SU-DHL-6 (cell line): ENCODE data around the gene CARD19.
"Not testable (repeated sequence)": the region's sequence is repeated elsewhere in the genome, so short reads cannot be mapped to it uniquely, and the experiment has no call there.

Experiments used
- H2AFZ ChIP-seq: fragments of 200-600 bp; sonication (generic); 2 replicates; pipeline ENCODE4 v1.6.1; 2014; ENCODE audit warnings: low read depth, mild to moderate bottlenecking, moderate library complexity, mixed read lengths, antibody characterized with exemption, low read length; ENCODE audit not compliant: severe bottlenecking
- H3F3A ChIP-seq: fragments of 200-600 bp; shearing (Covaris generic); 2 replicates; pipeline ENCODE4 v1.6.0; 2016; ENCODE audit warnings: antibody characterized with exemption, mild to moderate bottlenecking; ENCODE audit not compliant: insufficient read depth
- H3K27ac ChIP-seq: fragments of 200-600 bp; sonication (generic); 2 replicates; pipeline ENCODE4 v1.5.1; 2016; ENCODE audit warnings: low read depth, mild to moderate bottlenecking, low read length, moderate library complexity, mixed read lengths
- H3K27me3 ChIP-seq: fragments of 200-600 bp; sonication (generic), shearing (Covaris generic); 2 replicates; pipeline ENCODE4 v1.6.0; 2014; ENCODE audit warnings: mild to moderate bottlenecking, low read length
- H3K36me3 ChIP-seq: fragments of 200-600 bp; sonication (generic); 2 replicates; pipeline ENCODE4 v1.6.1; 2014; ENCODE audit warnings: mild to moderate bottlenecking, low read length, mixed read lengths
- H3K4me2 ChIP-seq: fragments of 300-600, 200-600 bp; shearing (Covaris generic), sonication (generic); 2 replicates; pipeline ENCODE4 v1.6.0; 2014; ENCODE audit warnings: low read length, low read depth, mild to moderate bottlenecking; ENCODE audit not compliant: poor library complexity, severe bottlenecking
- H3K4me3 ChIP-seq: fragments of 200-600 bp; sonication (generic); 2 replicates; pipeline ENCODE4 v1.5.1; 2014; ENCODE audit warnings: antibody characterized with exemption, low read length, mild to moderate bottlenecking, mixed read lengths; ENCODE audit not compliant: insufficient read depth, poor library complexity, severe bottlenecking
- H3K79me2 ChIP-seq: fragments of 200-600 bp; sonication (generic); 2 replicates; pipeline ENCODE4 v1.6.1; 2014; ENCODE audit warnings: mild to moderate bottlenecking, low read length, moderate library complexity; ENCODE audit not compliant: insufficient read depth
- H3K9ac ChIP-seq: fragments of 200-600 bp; sonication (generic); 2 replicates; pipeline ENCODE4 v1.7.0; 2014; ENCODE audit warnings: mild to moderate bottlenecking, low read length
- H3K9me2 ChIP-seq: fragments of 200-600 bp; sonication (generic); replicated peaks from 2 replicates; pipeline ENCODE4 v1.6.1; 2014; ENCODE audit warnings: low read length; ENCODE audit not compliant: insufficient read depth
- H3K9me3 ChIP-seq: fragments of 200-600 bp; sonication (generic); 2 replicates; pipeline ENCODE4 v1.6.1; 2014; ENCODE audit warnings: low read length, mixed read lengths; ENCODE audit not compliant: insufficient read depth
- H4K20me1 ChIP-seq: fragments of 200-600 bp; sonication (generic); 2 replicates; pipeline ENCODE4 v1.6.1; 2014; ENCODE audit warnings: low read depth, mild to moderate bottlenecking, antibody characterized with exemption, low read length, moderate library complexity, mixed read lengths
- EZH2phosphoT487 ChIP-seq: fragments of 200-600 bp; sonication (generic), shearing (Covaris generic); conservative IDR thresholded peaks from 2 replicates; pipeline ENCODE4 v1.6.1; 2018; ENCODE audit warnings: mild to moderate bottlenecking, antibody characterized with exemption, low read length, moderate library complexity, mixed read lengths
- TF ChIP-seq, protein P1 (sequence below): fragments of 200-600 bp; sonication (generic); IDR thresholded peaks from one replicate; pipeline ENCODE4 v1.5.1; 2017; ENCODE audit warnings: antibody characterized with exemption, mild to moderate bottlenecking, low read length, moderate library complexity; ENCODE audit not compliant: insufficient read depth, poor library complexity, severe bottlenecking

CARD19 gene

DNA sequence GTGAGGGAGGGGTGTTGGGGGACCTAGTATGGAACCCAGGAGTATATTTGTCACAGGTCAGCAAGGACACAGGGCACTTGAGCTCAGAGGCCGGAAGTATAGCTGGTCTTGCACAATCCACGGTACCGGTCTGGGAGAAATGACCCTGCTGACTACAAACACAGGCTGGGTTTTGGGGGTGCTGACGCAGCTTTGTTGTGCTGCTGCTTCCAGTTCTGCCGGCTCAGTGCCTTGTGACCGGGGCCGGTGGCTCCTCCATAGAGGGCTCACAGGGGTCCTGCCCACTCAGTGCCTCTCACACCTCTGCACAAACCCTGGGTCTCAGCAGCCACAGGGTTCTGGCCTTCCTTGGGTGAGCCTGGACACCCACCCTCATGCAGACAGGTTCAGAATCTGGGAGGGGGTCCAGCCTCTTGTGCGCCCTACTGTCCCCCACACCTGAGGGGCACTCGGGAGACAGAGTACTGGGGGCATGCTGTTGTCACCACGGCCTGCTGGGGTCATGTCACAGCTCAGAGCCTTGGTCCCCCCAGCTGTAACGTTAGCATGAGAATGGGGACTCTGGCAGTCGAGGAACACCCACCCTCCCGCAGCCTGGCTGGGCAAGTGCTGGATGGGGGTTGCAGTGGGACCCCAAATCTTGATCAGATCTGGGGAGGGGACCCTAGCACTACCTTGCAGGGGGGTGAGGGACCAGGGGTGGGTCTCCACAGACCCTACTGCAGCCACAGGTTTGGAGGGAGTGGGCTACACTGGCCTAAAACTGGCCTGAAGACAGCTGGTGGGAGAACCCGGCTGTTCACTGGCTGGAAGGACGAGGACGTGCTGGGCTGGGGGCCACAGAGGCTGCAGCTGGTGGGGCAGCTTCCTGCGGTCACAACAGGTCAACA is 20.3 kb downstream of the CARD19 start:
- no peaks in the 10 kb centered on the region for H3K9me3 ChIP-seq
- no peak overlapping the region for H3K4me3 ChIP-seq
- H3F3A ChIP-seq = no peaks in the 10 kb centered on the region
- H3K27me3 ChIP-seq = no peaks in the 10 kb centered on the region
- H3K79me2 ChIP-seq = no peaks in the 10 kb centered on the region
- no peak overlapping the region for H3K27ac ChIP-seq
- H3K9ac ChIP-seq = no peak overlapping the region
- no peak overlapping the region for H3K4me2 ChIP-seq
- TF ChIP-seq, protein P1, sequence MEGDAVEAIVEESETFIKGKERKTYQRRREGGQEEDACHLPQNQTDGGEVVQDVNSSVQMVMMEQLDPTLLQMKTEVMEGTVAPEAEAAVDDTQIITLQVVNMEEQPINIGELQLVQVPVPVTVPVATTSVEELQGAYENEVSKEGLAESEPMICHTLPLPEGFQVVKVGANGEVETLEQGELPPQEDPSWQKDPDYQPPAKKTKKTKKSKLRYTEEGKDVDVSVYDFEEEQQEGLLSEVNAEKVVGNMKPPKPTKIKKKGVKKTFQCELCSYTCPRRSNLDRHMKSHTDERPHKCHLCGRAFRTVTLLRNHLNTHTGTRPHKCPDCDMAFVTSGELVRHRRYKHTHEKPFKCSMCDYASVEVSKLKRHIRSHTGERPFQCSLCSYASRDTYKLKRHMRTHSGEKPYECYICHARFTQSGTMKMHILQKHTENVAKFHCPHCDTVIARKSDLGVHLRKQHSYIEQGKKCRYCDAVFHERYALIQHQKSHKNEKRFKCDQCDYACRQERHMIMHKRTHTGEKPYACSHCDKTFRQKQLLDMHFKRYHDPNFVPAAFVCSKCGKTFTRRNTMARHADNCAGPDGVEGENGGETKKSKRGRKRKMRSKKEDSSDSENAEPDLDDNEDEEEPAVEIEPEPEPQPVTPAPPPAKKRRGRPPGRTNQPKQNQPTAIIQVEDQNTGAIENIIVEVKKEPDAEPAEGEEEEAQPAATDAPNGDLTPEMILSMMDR = no peak
- no peak for TF ChIP-seq EZH2phosphoT487
- H3K36me3 ChIP-seq = no peaks in the 10 kb centered on the region
- no peaks in the 10 kb centered on the region for H3K9me2 ChIP-seq
- H2AFZ ChIP-seq = no peak overlapping the region
- no peaks in the 10 kb centered on the region for H4K20me1 ChIP-seq

DNA sequence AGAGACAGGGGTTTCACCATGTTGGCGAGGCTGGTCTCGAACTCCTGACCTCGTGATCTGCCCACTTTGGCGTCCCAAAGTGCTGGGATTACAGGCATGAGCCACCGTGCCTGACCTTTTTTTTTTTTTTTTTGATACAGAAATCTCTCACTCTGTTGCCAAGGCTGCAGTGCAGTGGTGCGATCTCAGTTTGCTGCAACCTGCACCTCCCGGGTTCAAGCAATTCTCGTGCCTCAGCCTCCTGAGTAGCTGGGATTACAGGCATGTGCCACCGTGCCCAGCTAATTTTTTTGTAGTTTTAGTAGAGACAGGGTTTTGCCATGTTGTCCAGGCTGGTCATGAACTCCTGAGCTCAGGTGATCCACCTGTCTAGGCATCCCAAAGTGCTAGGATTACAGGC is 21.5 kb downstream of the CARD19 start:
- not testable (repeated sequence) for H3K79me2 ChIP-seq, H3K9me2 ChIP-seq, H3K27ac ChIP-seq, H3K27me3 ChIP-seq, H4K20me1 ChIP-seq, H3K9me3 ChIP-seq, H3K4me2 ChIP-seq, H3K4me3 ChIP-seq, H3F3A ChIP-seq, H3K9ac ChIP-seq, H3K36me3 ChIP-seq, H2AFZ ChIP-seq

- Histone ChIP-seq H3K4me3 (no peak overlapping the region), H3K27ac (no peak overlapping the region), H3K27me3 (no peaks in the 10 kb centered on the region), H3K9me3 (no peaks in the 10 kb centered on the region), H3K4me2 (no peak overlapping the region), H2AFZ (no peak overlapping the region), H3K9me2 (no peaks in the 10 kb centered on the region), H3F3A (no peaks in the 10 kb centered on the region), H3K36me3 (no peaks in the 10 kb centered on the region), H3K9ac (no peak overlapping the region), H4K20me1 (no peaks in the 10 kb centered on the region), H3K79me2 (no peaks in the 10 kb centered on the region)
- no peak for TF ChIP-seq EZH2phosphoT487
- TF ChIP-seq, protein P1 = no peak
These were observed 22.2 kb downstream of the CARD19 start for GRCh38 chr9:93117924-93118862.
